ENCODE data around the gene DGKK. TPM values are rescaled to one million over a fixed set of nuclear protein-coding genes. Genes with fewer than 3 reads are reported as not detected.

The DGKK gene
- total and polyA plus RNA-seq, 2 of the 13 experiments (the other 11 are each of a cell fraction or from before 2014, with no cell fraction given): 11.0 to 24.0 TPM

DNA sequence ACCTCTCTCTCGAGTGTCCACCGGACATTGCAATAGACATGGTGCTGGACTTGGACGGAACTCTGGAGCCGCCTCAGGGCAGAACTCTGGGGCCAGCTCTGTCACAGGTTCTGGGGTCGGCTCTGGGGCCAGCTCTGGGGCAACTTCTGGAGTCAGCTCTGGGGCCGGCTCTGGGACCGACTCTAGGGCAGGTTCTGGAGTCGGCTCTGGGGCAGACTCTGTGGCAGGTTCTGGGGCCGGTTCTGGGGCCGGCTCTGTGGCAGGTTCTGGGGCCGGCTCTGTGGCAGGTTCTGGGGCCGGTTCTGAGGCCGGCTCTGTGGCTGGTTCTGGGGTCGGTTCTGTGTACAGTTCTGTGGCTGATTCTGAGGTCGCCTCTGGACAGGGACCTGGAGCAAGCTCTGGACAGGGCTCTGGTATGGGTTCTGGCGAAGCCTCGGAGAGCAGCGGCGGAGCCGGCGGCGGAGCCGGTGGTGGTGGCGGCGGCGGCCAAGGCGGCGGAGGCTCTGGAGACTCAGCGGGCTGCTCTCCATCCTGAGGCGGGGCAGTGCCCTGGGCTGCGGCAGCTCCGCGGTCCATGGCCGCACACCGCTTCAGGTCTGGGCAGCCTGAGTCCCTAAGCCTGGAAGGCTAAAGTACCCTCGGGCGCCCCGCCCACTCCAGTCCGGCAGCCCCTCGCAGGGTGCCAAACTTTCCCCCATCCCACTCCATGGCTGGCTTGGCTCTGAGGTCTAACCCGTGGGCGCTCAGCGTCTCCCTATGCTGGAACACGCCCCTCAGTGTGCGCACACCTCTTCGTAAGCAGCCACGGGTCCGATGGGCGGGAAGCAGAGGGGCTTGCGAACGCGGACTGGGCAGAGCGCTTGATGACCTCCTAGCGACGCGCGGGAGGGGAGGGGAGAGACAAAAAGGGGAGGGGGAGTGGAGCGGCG, at the start of gene DGKK (continued):
- TF ChIP-seq, protein P1, sequence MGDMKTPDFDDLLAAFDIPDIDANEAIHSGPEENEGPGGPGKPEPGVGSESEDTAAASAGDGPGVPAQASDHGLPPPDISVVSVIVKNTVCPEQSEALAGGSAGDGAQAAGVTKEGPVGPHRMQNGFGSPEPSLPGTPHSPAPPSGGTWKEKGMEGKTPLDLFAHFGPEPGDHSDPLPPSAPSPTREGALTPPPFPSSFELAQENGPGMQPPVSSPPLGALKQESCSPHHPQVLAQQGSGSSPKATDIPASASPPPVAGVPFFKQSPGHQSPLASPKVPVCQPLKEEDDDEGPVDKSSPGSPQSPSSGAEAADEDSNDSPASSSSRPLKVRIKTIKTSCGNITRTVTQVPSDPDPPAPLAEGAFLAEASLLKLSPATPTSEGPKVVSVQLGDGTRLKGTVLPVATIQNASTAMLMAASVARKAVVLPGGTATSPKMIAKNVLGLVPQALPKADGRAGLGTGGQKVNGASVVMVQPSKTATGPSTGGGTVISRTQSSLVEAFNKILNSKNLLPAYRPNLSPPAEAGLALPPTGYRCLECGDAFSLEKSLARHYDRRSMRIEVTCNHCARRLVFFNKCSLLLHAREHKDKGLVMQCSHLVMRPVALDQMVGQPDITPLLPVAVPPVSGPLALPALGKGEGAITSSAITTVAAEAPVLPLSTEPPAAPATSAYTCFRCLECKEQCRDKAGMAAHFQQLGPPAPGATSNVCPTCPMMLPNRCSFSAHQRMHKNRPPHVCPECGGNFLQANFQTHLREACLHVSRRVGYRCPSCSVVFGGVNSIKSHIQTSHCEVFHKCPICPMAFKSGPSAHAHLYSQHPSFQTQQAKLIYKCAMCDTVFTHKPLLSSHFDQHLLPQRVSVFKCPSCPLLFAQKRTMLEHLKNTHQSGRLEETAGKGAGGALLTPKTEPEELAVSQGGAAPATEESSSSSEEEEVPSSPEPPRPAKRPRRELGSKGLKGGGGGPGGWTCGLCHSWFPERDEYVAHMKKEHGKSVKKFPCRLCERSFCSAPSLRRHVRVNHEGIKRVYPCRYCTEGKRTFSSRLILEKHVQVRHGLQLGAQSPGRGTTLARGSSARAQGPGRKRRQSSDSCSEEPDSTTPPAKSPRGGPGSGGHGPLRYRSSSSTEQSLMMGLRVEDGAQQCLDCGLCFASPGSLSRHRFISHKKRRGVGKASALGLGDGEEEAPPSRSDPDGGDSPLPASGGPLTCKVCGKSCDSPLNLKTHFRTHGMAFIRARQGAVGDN (CRISPR knock-in tag; IDR thresholded peaks at IDR 0.05): peak; percentile 45
- TF ChIP-seq TSC22D2 (CRISPR knock-in tag; IDR thresholded peaks at IDR 0.05; ENCODE audit: borderline replicate concordance): no peak
- TF ChIP-seq JUN (CRISPR knock-in tag; IDR thresholded peaks at IDR 0.05): no peak
- no peak for TF ChIP-seq ZNF7 (CRISPR knock-in tag; IDR thresholded peaks at IDR 0.05)
- TF ChIP-seq, protein P2, sequence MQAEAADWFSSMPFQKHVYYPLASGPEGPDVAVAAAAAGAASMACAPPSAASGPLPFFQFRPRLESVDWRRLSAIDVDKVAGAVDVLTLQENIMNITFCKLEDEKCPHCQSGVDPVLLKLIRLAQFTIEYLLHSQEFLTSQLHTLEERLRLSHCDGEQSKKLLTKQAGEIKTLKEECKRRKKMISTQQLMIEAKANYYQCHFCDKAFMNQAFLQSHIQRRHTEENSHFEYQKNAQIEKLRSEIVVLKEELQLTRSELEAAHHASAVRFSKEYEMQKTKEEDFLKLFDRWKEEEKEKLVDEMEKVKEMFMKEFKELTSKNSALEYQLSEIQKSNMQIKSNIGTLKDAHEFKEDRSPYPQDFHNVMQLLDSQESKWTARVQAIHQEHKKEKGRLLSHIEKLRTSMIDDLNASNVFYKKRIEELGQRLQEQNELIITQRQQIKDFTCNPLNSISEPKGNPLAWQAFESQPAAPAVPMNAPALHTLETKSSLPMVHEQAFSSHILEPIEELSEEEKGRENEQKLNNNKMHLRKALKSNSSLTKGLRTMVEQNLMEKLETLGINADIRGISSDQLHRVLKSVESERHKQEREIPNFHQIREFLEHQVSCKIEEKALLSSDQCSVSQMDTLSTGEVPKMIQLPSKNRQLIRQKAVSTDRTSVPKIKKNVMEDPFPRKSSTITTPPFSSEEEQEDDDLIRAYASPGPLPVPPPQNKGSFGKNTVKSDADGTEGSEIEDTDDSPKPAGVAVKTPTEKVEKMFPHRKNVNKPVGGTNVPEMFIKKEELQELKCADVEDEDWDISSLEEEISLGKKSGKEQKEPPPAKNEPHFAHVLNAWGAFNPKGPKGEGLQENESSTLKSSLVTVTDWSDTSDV (CRISPR knock-in tag; IDR thresholded peaks at IDR 0.05): no peak
- TF ChIP-seq ZNF251 (CRISPR knock-in tag; IDR thresholded peaks at IDR 0.05): no peak
- no peak for TF ChIP-seq ZNF776 (CRISPR knock-in tag; IDR thresholded peaks at IDR 0.05)
- TF ChIP-seq, protein P3, sequence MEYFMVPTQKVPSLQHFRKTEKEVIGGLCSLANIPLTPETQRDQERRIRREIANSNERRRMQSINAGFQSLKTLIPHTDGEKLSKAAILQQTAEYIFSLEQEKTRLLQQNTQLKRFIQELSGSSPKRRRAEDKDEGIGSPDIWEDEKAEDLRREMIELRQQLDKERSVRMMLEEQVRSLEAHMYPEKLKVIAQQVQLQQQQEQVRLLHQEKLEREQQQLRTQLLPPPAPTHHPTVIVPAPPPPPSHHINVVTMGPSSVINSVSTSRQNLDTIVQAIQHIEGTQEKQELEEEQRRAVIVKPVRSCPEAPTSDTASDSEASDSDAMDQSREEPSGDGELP (IDR thresholded peaks at IDR 0.05; ENCODE audit: borderline replicate concordance, low read depth): no peak
- TF ChIP-seq, protein P4, sequence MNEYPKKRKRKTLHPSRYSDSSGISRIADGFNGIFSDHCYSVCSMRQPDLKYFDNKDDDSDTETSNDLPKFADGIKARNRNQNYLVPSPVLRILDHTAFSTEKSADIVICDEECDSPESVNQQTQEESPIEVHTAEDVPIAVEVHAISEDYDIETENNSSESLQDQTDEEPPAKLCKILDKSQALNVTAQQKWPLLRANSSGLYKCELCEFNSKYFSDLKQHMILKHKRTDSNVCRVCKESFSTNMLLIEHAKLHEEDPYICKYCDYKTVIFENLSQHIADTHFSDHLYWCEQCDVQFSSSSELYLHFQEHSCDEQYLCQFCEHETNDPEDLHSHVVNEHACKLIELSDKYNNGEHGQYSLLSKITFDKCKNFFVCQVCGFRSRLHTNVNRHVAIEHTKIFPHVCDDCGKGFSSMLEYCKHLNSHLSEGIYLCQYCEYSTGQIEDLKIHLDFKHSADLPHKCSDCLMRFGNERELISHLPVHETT (CRISPR knock-in tag; conservative IDR thresholded peaks at IDR 0.05): no peak
- 0 out of 2 replicates have a peak, but pooled peaks have one; percentile 27 for TF ChIP-seq ZBTB7B (CRISPR knock-in tag; IDR thresholded peaks at IDR 0.05)
- TF ChIP-seq SRSF4 (IDR thresholded peaks at IDR 0.05; ENCODE audit: low read depth, low read length, poor library complexity, severe bottlenecking): no peak
- TF ChIP-seq, protein P5, sequence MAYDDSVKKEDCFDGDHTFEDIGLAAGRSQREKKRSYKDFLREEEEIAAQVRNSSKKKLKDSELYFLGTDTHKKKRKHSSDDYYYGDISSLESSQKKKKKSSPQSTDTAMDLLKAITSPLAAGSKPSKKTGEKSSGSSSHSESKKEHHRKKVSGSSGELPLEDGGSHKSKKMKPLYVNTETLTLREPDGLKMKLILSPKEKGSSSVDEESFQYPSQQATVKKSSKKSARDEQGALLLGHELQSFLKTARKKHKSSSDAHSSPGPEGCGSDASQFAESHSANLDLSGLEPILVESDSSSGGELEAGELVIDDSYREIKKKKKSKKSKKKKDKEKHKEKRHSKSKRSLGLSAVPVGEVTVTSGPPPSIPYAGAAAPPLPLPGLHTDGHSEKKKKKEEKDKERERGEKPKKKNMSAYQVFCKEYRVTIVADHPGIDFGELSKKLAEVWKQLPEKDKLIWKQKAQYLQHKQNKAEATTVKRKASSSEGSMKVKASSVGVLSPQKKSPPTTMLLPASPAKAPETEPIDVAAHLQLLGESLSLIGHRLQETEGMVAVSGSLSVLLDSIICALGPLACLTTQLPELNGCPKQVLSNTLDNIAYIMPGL (CRISPR knock-in tag; IDR thresholded peaks at IDR 0.05; ENCODE audit: borderline replicate concordance in 1 of 2, low read depth in 1 of 2): no peak
- no peak for TF ChIP-seq MAFG (CRISPR knock-in tag; IDR thresholded peaks at IDR 0.05)
- peak; percentile 55 for TF ChIP-seq HNRNPLL (IDR thresholded peaks at IDR 0.05; ENCODE audit: low read depth, low read length, poor library complexity, severe bottlenecking)
- TF ChIP-seq ZBTB7A (CRISPR knock-in tag; IDR thresholded peaks at IDR 0.05): 0 out of 2 replicates have a peak, but pooled peaks have one; percentile 15
- TF ChIP-seq ZNF207 (IDR thresholded peaks at IDR 0.05; ENCODE audit: borderline replicate concordance): no peak
